Mammary epithelial cell (primary cell): ENCODE data around the gene SIM1.

Experiments
- CTCF ChIP-seq, 2 donors: IDR thresholded peaks in 1 of 2; conservative IDR thresholded peaks in 1 of 2; 2 replicates each; pipeline ENCODE4 v1.5.1; 2011 to 2012; ENCODE audit warnings: inconsistent platforms in 2 of 2, low read length in 2 of 2, mild to moderate bottlenecking in 2 of 2, control low read depth in 1 of 2, low read depth in 1 of 2; ENCODE audit not compliant: insufficient read depth in 1 of 2; ENCODE audit errors: extremely low read depth in 1 of 2
- EZH2 ChIP-seq: IDR thresholded peaks from 2 replicates; pipeline ENCODE4 v1.6.1; 2012; ENCODE audit warnings: low read length, inconsistent platforms, borderline replicate concordance

- TF ChIP-seq CTCF (conservative IDR thresholded peaks at IDR 0.05 in 1 of 2, IDR thresholded peaks at IDR 0.05 in 1 of 2; ENCODE audit: extremely low read depth in 1 of 2, insufficient read depth in 1 of 2, low read depth in 1 of 2, low read length in 2 of 2) (no peak), EZH2 (peak; percentile 70)
These were observed 10.8 kb downstream of the SIM1 start for GRCh38 chr6:100453701-100454521.
